Measurements from ENCODE around the gene RIMS1. TPM values are rescaled to one million over a fixed set of nuclear protein-coding genes. Genes with fewer than 3 reads are reported as not detected.
A peak's percentile ranks its signal among the peaks of the same experiment; 100 is the strongest.

The RIMS1 gene
- total RNA-seq, 1 donor from 2014 or later = 3.4 TPM

- no peak for ATAC-seq
- intact Hi-C loops (cut with DNase I) = no loop called here
- DNase-seq (ENCODE audit: low spot score) = no peak
Observed at GRCh38 chr6:72213654-72214053, 327.3 kb downstream of the RIMS1 start.

DNA sequence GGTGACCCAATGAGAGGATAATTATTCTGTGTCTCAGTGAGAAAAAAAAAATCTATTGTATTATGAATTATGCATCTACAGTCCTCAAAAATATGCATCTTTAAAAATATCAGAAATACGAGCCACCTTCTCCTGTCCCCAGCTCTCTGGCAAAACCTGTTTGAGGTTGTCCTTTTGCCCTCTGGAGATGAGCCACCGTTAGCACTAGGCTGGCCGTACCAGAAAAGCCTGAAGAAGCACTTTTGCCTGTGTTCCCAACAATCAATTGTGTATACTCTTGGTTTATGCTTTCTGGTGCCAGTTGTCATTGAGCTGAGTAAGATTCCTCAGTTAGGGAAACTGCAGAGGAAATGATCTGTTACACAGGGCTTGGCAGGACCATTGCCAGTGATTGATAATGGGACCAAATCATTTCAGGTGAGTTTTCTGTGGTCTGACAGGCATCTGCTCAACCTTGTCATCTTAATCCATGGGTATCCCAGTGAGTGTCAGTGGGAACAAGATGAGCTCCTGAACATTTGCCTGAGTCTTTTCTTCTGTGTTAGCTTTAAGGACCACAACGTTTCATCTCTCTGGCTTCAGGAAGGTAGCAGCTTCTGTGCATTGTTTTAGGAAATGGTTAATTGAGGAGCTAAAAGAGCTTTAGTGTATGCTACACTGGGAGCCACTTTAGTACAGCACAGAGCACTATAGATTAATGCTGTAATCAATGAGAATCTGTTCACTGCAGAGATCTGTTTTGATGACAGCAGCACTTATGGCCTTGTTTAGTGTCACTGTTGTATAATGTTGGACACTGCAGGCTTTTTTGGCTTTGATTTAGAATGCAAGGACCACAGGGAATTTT, 330.1 kb downstream of the RIMS1 start:
- intact Hi-C loops (cut with DNase I) = no loop called here
- no peak for ATAC-seq
- DNase-seq (ENCODE audit: low spot score) = no peak

DNA sequence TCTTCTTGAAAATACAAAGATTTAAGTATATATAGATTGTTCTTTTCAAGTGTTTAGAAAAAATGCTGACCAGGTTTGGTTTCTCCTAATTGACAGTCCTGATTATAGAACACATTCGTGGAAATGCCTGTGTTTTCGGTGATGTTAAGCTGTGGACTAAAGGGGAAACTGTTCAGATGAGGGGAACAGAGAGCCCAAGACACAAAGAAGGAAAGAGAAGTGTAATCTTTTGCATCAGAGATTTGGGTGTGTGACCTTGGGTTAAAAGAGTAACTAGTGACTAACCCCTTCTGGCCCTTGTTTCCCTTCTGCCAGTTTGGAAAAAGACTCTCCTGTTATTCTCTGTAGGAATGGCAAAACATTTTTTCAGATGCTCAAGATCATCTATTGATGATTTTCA, 331.3 kb downstream of the RIMS1 start:
- DNase-seq (ENCODE audit: low spot score) (no peak), ATAC-seq (no peak)
- intact Hi-C loops (cut with DNase I) = no loop called here

- DNase-seq (ENCODE audit: low spot score) (no peak), ATAC-seq (peak; percentile 70)
- intact Hi-C loops (cut with DNase I) = no loop called here
Observed at GRCh38 chr6:72218125-72218524, 331.8 kb downstream of the RIMS1 start.

DNA sequence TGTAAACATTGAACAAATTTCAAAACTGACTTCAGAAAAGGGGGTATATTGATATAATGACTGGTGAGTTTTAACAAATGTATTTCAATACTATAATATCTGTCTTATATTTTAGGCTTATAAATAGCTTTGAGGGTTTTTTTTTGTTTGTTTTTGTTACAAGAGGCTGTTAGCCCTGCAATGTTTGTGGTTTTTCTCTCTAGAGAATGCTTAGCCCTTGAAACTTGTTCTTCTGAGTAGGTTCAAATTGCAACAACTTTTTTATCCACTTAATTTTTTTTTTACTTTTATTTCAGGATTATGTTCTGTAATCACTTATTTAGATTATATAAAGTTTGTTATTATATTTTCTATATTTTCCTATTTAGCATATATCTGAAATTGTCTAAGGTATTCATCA, 333.2 kb downstream of the RIMS1 start:
- intact Hi-C loops (cut with DNase I) = no loop called here
- no peak for ATAC-seq
- no peak for DNase-seq (ENCODE audit: low spot score)

DNA sequence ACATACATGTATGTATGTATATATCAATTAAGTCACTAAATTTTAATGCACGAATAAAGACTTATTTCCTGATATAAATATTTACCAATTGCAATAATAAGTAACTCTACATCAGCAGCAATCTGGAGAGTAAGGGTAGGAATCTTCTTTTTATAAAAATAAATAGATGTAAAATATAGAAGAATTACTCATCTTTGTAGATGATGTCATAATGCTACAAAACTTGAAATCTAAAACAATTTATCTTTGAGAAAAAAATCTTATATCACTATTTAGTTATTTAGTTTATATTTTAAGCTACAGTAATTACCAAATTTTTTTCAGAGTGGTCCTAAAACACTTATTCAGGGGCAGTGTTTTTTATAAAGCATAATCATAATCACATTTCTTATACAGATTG, 351.7 kb downstream of the RIMS1 start:
- intact Hi-C loops (cut with DNase I) = no loop called here
- no peak for ATAC-seq
- DNase-seq (ENCODE audit: low spot score) = no peak

DNA sequence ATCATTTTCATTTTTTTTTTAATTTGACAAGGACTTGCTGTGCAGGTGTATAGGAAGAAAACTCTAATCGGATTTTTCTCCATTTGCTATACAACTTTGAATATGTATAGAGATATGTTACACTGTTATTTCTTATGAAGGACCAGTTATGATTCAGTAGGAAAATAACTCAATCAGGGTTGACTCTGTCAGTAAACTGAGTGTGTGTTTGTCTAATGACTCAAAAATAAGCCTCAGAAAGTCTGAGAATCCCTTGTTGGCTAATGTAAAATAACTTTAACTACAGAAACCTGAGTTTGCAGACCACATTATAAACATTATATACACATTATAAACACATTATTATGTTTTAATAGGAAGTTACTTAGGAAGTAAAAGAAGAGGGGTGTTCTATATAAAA, 352.6 kb downstream of the RIMS1 start:
- no peak for ATAC-seq
- intact Hi-C loops (cut with DNase I) = no loop called here
- no peak for DNase-seq (ENCODE audit: low spot score)

DNA sequence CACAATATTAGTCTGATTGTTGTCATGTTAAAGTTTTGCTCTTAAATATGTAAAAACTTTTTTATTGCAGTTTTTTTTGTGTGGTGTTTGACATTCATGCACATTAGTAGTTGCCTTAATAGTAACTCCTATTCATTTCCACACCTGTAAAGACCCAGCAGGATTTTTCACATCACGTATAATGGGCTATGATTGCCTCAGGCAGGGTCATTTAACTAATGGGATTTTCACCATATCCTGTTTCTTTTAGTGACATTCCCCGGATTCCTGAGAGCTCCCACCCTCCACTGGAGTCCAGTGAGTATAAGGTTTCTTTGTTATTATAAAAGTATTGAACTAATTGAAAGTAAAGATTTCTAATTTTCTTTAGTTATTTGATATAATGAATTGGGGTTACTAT, 359.2 kb downstream of the RIMS1 start:
- intact Hi-C loops (cut with DNase I) = no loop called here
- ATAC-seq (no peak), DNase-seq (ENCODE audit: low spot score) (no peak)

DNA sequence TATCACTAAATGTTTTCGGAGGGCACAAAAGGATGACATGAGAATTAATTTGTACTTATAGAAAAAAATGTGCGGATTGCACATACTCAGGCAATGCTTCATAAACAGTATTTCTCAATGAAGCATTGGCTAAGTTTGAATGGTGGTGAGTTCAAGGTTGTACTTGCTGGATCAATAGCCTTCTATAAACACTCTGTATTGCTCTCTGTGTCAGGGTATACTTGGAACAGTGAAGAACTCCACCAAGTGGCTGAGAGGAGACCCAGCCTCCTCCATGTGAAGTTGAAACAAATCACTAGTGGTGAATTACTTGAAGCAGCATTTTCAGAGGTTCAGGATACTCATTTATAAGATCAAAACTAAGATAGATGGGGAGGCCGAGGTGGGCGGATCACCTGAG, 360.6 kb downstream of the RIMS1 start:
- ATAC-seq = no peak
- intact Hi-C loops (cut with DNase I) = no loop called here
- no peak for DNase-seq (ENCODE audit: low spot score)

DNA sequence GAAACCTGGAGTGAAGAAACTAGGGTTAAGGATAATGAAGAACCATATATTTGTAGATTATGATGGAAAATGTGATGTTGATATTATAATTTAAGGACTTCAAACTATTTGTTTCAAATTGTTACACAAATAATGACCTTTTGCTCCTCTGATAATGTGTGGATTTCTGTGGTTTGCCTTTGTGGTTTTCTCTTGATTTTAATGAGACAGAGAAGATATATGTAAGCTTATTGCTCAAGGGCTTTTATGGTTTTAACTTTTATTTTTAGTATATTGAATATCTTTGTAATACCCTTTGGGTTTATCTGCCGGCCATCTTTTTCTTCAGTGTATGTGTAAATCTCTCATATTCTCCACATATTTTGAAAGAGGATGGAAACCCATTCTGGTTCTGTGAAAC, 362.3 kb downstream of the RIMS1 start:
- intact Hi-C loops (cut with DNase I) = no loop called here
- DNase-seq (ENCODE audit: low spot score) (no peak), ATAC-seq (no peak)

- intact Hi-C loops (cut with DNase I) = no loop called here
- DNase-seq (ENCODE audit: low spot score) (no peak), ATAC-seq (no peak)
Observed at GRCh38 chr6:72250664-72251063, 364.3 kb downstream of the RIMS1 start.

GRCh38 chr6:72260489-72260888, 374.1 kb downstream of the RIMS1 start:
- no peak for ATAC-seq
- intact Hi-C loops (cut with DNase I) = no loop called here
- no peak for DNase-seq (ENCODE audit: low spot score)

DNA sequence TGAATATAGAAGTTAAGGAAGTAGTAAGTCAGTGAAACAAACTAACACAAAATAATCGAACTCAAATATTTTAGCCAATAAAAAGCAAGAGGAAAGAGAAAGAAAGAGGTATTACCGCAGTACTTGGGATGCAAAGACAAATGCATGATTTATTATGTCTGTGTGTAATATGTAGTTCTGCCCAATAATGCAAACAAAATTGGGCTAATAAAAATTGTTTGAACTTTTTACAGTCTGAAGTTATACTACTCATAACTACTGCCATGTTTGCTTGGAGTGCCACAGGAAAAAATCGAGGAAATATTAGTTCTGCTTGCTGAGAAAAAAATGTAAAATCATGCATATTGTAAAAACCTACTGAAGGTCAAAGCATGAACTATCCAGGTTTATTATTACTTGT, 375.2 kb downstream of the RIMS1 start:
- intact Hi-C loops (cut with DNase I) = no loop called here
- ATAC-seq (no peak), DNase-seq (ENCODE audit: low spot score) (no peak)

DNA sequence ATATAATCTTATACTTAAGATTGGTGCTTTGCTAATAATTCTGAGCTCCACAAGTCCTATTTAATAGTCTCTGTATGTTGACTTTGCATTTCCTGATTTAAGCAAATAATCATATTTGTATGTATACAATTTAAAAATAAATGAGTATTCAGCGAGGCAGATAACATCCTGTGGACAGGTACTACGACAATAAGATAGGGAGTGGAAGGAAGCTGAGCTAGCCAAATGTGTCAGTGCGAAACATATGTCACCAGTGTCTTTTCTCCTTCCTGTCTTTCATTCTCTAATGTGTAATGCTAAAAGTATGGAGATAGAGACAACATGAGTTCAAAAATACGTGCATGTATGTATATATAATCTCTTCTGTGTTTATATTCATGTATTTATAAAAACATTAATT, 375.9 kb downstream of the RIMS1 start:
- DNase-seq (ENCODE audit: low spot score) = no peak
- intact Hi-C loops (cut with DNase I) = no loop called here
- ATAC-seq = no peak

GRCh38 chr6:72267470-72267869, 381.1 kb downstream of the RIMS1 start:
- intact Hi-C loops (cut with DNase I) = no loop called here
- ATAC-seq = no peak
- no peak for DNase-seq (ENCODE audit: low spot score)

DNA sequence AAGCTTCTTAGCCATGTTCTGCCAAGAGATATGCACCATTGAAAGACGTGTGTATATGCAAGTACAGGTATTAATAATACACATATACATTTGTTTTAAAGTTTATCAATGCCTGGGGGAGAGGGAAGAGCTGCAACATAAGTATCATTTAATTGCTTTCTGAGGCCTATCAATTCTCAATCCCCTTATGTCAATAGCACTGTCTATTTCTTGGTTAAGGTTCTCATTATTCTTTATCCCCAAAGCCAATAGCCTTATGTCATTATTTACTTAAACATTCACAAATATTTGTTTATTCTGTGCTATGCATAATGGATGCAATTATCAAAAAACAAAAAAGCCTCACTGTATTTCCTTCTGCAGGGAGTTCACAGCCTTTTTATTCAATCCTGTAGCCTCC, 385.2 kb downstream of the RIMS1 start:
- ATAC-seq = no peak
- intact Hi-C loops (cut with DNase I) = no loop called here
- no peak for DNase-seq (ENCODE audit: low spot score)

DNA sequence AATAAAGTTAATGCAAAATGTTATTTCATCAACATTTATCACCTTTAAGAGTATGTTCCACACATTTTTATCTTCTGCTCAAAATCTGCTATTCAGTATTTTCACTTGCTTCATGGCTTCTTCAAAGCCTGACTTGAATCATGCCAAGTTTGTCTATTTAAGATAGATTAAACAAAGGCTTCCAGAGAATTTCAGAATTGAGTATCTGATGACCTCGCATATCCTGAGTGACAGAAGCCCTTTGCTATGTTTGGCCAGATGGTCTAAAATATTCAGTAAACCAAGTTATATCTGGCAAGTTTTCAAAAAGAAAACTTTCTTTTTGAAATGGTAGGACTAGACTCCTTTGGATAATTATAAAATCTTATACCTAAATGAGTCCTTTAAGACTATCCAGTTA, 386.6 kb downstream of the RIMS1 start:
- intact Hi-C loops (cut with DNase I) = no loop called here
- DNase-seq (ENCODE audit: low spot score) (no peak), ATAC-seq (no peak)

DNA sequence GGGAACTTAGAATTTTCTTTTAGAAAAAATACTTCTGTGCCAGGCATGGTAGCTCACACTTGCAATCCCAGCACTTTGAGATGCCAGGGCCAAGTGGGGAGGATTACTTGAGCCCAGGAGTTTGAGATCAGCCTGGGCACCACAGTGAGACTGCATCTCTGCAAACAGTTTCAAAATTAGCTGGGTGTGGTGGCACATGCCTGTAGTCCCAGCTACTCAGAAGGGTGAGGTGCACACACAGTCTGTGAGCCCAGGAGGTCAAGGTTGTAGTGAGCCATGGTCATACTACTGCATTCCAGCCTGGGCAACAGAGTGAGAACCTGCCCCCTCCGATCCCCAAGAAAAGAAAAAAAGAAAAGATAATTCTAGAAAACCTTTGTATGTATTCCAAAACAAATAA, 389.5 kb downstream of the RIMS1 start:
- no peak for DNase-seq (ENCODE audit: low spot score)
- ATAC-seq = no peak
- intact Hi-C loops (cut with DNase I) = no loop called here

DNA sequence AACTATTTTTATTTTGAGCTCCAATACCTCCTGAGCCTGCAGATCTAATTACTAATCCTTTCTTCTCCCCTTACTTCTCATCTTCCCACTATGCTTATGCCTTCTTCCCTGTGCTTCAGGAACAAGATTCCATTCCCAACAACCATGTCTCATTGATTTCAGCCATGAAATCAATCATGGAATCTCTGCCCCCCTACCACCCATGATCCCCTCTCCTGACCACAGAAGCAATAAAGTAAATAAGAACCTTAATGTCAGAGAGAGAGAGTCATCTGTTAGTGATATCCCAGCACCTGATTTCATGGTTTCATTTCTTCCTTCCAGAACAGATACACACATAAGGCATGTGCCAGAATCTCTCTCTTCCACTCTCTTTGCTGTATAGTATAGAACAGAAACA, 395.9 kb downstream of the RIMS1 start:
- intact Hi-C loops (cut with DNase I) = no loop called here
- no peak for ATAC-seq
- DNase-seq (ENCODE audit: low spot score) = no peak

GRCh38 chr6:72283571-72283970, 397.2 kb downstream of the RIMS1 start:
- no peak for DNase-seq (ENCODE audit: low spot score)
- ATAC-seq = no peak
- intact Hi-C loops (cut with DNase I) = no loop called here

DNA sequence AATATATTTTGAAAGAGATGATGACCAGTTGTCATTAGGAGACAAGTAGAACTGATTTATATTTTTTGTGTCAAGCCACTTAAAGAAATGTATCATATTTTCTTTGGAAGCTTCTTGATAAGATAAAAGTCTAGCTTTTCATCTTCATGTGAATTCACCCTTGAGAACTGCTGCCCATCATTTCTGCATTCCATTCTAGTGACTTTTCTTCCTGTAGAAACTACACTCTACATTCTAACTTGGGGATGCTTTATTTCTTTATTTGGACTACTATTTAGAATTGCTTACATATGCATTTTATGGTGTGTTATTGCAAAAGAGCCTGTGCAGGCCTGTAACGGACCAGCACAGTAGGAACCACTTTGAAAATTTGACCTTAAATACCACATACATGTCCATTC, 400.6 kb downstream of the RIMS1 start:
- no peak for ATAC-seq

More for the DNA sequence above, 400.6 kb downstream of the RIMS1 start:
- intact Hi-C loops (cut with DNase I) = no loop called here
- DNase-seq (ENCODE audit: low spot score) = no peak

Measured in sciatic nerve (tissue), 2 donors.